Renal cortical epithelial cell (primary cell): ENCODE measurements around the gene ELMO2. TPM values are rescaled to one million over a fixed set of nuclear protein-coding genes. Genes with fewer than 3 reads are reported as not detected.
"Not testable (repeated sequence)": the region's sequence is repeated elsewhere in the genome, so short reads cannot be mapped to it uniquely, and the experiment has no call there.

ENCODE experiments used
- DNase-seq: peaks from one replicate; pipeline ENCODE4 v3.0.0-alpha.2; 2011; ENCODE audit warnings: low read depth
- total RNA-seq: library from RNA; depleted of rRNA; stranded (reverse); fragments of >200 nt; gene quantifications from 2 replicates; pipeline ENCODE4 v1.2.3, GENCODE V29; 2014

Gene ELMO2
- total RNA-seq, 1 donor from 2014 or later = 46.9 TPM

DNA sequence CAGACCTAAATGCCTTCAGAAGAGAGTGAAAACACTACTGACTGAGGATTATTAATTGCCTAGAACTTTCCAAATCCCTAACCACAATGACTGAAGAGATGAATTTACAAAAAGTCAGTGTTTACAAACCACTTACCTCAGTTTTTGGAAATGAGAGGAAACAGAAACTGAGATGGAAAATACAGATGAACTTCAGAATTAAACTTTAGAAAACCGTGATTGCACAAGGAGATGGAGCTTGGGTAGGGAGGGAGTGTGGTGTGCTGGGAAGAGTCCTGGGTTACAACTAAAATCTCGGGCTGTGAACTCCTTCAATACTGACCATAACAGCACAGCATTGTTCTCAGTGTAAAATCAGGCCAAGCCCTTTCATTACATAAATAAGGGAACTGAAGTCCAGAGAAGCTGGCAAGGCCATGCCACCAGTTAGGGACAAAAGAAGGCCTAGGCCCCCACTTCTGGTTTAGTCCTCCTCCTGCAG is 4.0 kb downstream of the ELMO2 start:
- peak; percentile 62 for DNase-seq

GRCh38 chr20:46401478-46401860 is 4.9 kb downstream of the ELMO2 start:
- DNase-seq = no peak

GRCh38 chr20:46400828-46401477 is 5.5 kb downstream of the ELMO2 start:
- no peak for DNase-seq

GRCh38 chr20:46400253-46400652 is 6.2 kb downstream of the ELMO2 start:
- DNase-seq = peak; percentile 58

DNA sequence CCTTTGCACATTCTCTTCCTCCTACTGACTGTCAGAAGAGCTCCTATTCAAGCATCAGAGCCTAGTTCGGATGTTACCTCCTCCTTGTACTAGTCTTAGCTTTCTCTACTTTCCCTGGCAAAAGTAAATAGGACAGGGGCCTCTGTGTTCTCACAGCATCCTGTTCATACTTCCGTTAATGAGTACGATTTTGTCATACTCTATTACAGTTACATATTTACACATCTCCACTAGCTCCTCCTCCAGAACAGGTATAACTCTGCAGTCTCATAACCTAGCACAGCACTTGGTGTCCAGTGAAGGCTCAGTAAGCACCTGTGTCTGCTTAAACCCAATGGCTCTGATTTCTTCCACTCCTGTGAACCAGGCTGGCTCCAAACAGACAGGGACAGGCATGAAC is 7.0 kb downstream of the ELMO2 start:
- no peak for DNase-seq

DNA sequence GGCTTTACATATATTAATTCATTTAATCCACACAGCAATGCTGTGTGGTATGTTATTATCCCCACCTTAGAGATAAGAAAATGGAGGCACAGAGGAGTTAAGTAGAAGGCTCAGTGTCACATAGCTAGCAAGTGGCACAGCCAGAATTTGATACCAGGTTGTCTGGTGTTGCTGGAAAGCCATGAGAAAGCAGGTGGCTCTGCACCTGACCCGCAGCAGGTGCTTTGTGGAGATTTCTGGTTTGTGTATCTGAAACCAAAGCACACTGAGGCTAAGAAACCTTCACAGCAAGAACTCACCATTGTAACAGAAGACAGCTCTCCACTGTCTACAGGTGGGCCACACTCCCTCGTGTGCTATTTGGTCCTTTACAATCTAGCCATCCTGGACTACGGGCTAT is 7.5 kb downstream of the ELMO2 start:
- no peak for DNase-seq

DNA sequence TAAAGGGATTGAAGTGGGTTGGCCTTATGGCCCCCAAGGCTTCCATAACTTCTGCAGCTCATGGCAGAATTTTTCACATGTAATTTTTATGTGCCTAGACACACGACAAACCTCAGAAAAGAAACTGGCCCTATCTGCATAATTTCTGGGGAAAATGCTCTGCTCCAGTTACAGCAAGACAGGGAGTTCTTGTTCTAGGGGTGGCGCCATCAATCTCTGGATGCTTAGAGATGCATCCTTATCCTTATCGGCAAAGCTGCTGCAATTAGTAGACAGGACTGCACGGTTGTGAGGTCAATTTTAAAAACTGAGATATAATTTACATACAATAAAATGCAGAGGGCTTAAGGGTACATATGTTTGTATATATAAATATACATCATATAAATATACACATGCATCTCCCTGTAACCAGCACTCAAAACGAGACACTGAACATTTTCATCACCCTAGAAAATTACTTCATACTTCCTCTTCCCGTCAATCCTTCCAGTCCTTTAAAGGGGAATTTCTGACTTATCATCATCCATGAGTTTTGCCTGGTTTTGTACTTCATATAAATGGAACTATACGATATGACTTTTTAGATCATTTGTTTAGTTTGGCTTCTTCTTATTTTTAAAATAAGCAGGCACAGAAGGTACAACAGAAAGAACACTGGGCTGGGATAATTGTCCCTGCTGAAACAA is 10.2 kb downstream of the ELMO2 start:
- no peak for DNase-seq

GRCh38 chr20:46394872-46395760 is 11.3 kb downstream of the ELMO2 start:
- DNase-seq = no peak

DNA sequence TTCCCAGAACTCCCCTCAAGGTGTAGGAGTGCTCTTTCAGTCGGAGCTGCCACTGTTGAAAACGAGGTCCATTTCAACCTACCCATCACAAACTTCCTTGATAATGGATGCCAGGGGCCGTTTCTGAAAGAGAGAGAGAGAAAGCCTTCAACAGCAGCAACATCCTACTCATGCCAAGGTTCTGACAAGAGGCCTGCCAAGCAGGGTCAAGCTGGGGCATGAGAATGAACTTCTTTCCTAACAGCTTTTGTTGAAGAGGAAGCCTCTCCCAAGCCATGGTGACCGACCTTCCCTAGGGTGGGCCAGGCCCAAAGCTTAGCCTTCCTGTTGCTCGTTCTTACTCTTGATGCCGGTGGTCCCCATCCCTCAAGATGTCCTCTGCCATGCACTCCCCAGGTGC is 12.4 kb downstream of the ELMO2 start:
- DNase-seq = no peak

GRCh38 chr20:46388937-46389336 is 17.5 kb downstream of the ELMO2 start:
- no peak for DNase-seq

- no peak for DNase-seq
Measured at GRCh38 chr20:46388201-46388836, 18.1 kb downstream of the ELMO2 start.

DNA sequence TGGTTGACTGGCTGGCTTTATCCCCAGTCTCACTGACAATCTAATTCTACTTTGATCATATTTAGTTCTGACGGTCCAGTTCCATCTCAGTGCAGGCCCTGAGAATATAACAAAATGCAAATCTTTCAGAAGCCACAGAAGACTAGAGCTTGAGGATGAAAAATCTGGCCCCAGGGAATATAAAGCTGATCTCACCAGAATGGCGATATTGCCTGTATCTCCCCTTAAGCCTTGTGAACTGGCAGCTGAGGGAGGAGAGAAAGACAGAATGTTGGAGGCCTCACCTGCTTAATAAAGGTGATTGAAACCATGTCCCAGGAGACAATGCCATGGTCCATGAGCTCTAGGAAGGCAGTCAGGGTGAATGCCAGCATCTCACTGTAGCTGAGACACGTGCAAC is 19.4 kb downstream of the ELMO2 start:
- DNase-seq = not testable (repeated sequence)

DNA sequence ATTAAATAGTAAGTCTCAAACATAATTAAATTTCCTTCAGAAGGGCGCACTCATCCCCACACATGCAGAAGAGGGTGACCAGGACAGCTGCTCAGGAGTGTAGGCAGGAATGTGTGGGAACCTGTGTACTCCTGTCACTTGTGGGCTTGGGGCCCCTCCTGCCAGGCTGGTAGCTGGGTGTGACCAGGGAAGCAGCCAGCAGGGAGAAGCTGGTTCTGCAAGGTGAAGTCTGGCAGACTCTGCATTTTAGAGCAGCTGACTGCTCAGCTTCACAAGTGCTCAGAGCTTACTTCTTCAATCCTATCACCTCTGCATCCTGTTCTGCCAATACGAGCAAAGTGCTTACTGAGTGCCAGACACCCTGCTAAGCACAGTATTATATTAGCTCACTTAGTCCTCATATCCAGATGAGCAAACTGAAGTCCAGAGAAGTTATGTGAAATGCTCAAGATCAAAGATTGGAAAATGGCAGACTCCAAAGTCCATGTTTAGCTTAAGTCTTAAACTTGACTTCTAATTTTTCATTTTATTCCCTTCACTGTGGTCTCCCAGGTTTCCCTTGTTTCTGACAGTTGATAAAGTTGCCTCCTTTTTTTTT is 27.9 kb downstream of the ELMO2 start:
- no peak for DNase-seq

DNA sequence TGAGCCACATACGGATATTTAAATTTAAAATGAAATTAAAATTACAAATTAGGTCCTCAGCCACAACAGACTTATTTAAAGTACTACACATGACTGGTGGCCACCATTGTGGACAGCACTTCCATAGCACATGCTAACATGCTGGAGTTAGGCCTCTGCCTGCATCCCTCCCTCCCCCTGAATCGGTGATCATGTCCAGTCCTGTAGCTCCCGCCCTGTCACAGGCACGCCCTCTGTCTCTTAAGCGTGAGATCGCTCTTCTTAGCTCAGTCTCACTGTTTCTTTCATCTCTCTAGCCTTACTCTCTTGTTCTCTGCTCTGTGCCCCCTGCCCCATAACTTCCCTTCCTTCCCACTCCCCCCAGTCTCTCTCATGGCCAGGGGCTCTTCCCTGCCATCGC is 28.9 kb downstream of the ELMO2 start:
- DNase-seq = no peak

DNA sequence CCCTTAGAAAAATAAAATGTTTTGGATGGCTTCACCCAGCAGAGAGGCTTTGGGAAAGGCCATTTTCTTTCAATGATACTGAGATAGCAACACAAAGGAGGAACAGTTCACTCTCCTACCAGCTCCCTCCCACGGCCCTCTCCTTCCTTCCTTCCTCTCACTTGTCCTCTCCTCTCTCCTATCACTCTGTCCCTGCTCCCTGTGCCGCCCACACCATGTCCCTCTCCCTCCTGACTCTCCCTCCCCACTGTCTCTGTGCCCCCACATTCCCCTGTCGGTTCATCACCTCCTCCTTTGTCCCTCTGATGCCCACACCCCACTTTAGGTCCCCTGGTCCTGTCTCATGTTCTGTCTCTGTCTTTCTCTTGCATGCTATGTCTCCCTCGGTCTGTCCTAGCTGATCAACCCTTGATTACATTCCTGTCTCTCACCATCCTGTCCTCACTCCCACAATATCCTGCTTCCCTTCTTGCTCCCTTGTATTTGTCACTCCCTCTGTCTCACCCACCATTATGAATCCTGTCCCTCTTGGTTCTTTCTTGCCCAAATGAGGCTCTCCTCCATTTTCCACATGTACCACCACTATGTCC is 30.1 kb downstream of the ELMO2 start:
- DNase-seq = no peak

GRCh38 chr20:46375771-46376170 is 30.6 kb downstream of the ELMO2 start:
- DNase-seq = peak; percentile 89

GRCh38 chr20:46374383-46374782 is 32.0 kb downstream of the ELMO2 start:
- DNase-seq = no peak

GRCh38 chr20:46371656-46372055 is 34.8 kb downstream of the ELMO2 start:
- no peak for DNase-seq

- DNase-seq = no peak
Measured at GRCh38 chr20:46368902-46369268, 37.5 kb downstream of the ELMO2 start.

GRCh38 chr20:46367967-46368901 is 38.2 kb downstream of the ELMO2 start:
- DNase-seq = peak; percentile 72
